TTC549 (cell line): ENCODE results near the gene RBM33.

Source experiments
- FAIRE-seq: peaks from 2 replicates; lab custom pipeline; 2012; peaks lifted over from hg19 to GRCh38; lab: Jason Lieb, UNC

RBM33 gene

DNA sequence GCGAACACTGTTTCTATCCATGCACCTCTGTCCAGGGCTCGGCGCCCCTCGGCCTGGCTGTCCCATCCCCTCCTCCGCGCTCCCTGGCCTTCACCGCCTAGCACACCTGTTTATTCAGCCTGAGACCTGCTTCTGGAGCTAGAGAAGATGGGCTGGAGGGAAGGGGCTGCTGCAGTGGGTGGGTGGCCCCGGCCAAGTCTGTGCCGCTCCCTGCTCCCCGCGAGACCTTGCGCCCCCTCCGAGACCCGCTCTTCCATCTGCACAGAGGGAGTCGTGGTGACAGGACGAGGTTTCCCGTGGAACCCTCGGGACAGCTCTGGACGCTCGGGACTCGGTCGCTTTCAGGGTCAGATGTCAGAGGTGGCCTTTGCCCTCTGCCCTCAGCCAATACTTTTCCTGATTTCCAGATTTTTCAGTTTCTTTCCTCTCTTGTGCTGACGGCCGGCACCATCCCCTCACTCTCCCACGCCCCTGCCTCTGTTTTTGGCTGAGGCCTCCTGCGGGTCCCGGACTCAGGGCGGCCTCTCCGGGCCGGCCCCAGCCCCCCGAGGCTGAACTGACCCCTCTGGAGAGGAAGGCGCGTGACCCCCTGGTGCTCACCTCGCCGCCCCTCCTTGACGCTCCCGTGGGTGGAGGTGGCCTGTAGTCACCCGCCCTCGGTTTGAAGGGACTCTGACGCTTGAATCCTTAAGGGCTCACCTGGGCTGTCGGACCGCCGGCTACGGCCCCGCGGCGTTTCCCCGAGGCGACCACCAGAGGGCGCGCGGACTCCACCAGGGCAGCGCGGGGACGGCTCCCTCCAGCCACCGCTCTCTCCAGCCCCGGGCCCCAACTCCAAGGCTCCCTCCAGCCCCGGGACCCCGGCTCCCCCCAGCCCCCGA lies 152.2 kb downstream of the RBM33 start:
- no peak for FAIRE-seq

DNA sequence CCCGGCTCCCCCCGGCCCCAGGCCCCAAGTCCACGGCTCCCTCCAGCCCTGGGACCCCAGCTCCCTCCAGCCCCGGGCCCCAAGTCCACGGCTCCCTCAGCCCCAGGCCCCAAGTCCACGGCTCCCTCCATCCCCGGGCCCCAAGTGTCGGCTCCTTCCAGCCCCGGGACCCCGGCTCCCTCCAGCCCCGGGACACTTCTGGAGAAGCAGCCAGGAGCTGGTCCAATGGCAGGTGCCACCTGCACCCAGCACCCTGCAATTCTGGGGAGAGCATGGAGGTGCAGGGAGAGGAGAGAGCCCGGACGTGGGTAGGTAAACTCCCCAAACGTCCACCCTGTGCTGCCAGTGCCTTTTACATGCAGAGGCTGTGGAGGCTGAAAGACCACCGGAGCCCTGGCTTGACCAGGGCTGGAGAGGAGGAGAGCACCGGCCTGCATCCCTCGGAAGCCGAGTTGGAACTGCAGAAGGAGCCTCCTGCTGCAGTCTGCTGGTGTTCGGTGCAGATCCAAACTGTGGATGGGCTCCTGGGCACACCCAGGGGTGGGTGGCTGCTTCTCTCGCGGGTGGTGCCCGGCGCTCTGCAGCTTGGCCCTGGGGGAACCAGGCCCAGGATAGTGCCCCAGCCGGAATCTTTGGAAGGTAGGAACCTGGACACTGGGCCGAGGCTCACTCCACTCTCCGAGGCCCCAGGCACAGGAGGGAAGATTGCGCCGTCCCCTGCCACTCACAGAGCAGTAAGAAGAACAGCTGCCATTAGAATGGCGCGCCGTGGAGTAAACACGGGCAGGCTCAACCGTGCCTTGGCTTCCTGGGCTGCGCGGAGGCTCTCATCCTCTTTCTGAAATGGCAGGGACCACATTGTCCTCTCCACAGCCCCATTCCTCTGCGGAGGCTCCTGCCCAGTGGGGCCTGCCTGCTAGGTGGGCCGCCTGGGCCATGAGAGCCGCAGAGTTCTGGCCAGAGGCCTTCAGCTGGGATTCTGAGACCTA lies 153.1 kb downstream of the RBM33 start:
- no peak for FAIRE-seq

DNA sequence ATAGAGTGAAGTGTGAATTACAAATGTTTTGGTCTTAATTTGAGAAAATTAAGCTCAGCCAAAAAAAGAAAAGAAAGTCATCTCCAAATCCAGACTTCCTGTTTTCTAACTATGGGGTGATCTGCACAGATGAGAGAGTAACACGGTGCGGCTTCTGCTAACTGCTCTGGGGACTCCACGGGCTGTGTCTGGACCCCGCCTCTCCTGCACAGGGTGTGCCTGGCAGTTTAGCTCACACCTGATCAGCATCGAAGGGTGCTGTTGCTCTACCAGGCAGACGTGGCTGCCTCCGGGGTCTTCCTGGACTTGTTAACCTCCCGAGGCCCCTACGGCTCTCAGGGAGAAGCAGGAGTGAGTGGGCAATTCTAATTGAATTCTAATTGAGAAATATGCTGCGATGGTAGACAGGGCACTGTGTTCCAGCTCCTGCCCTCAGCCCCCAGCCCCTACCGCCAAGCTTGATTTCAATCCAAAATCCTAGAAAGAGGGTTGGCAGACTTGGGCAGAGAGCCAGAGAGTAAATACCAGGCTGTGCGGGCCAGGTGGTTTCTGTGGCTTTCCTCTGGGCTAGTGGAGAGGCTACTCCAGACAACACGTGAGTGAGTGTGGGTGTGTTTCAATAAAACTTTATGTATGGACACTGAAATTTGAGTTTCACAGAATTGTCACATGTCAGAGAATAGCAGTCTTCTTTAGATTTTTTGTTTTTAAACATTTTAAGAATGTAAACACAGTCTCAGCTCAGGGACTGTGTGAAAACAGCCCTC lies 154.4 kb downstream of the RBM33 start:
- no peak for FAIRE-seq

DNA sequence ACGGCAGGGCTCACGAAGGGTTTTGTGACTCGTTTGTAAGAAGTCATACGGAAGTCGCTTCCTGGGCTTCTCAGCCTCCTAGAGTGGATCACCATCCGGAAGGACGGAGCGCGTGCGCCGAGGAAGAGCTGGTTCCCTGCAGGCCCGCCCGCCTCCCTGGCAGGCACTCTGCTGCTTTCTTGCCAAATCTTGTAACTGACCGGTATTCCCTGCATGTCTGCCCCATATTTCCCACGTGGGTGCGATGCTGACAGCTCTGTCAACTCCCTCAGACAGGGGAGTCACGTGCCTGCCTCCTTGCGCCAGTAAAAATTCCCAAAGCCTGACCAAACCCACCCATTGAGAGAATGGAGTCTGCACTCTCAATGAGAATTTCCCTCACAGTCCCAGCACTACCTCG lies 155.1 kb downstream of the RBM33 start:
- no peak for FAIRE-seq

- FAIRE-seq: no peak
These were observed 155.8 kb downstream of the RBM33 start for GRCh38 chr7:155800301-155800700.

DNA sequence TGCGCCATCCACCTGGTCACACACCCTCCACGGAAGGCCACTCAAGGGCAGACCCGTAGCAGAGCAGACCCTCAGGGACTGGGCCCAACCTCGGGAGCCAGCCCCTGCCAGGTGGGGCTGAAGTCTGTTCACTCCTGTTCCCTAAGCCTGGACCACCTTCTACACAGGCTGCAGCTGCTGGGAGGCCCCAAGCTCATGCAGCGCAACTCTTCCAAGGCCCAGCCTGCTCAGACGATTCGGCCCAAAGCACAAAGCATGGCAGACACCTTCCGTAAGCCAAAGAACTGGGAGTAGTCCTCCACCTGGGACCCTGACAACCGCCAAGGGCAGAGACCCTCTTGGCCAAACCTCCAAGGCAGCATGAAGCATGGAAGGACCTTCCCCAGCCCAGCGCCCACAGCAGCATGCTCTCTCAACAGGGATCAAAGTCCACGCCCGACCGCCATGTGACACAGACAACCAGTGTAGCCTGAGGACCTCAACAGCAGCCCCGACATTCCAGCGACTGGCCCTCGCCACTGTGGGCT lies 156.3 kb downstream of the RBM33 start:
- FAIRE-seq: no peak

- FAIRE-seq: no peak
These were observed 157.8 kb downstream of the RBM33 start for GRCh38 chr7:155802291-155802690.

- no peak for FAIRE-seq
These were observed 158.5 kb downstream of the RBM33 start for GRCh38 chr7:155802906-155803417.

GRCh38 chr7:155803418-155804376 lies 159.2 kb downstream of the RBM33 start:
- FAIRE-seq: no peak

- FAIRE-seq: no peak
These were observed 160.0 kb downstream of the RBM33 start for GRCh38 chr7:155804431-155804831.

- FAIRE-seq: no peak
These were observed 160.7 kb downstream of the RBM33 start for GRCh38 chr7:155804897-155805825.

DNA sequence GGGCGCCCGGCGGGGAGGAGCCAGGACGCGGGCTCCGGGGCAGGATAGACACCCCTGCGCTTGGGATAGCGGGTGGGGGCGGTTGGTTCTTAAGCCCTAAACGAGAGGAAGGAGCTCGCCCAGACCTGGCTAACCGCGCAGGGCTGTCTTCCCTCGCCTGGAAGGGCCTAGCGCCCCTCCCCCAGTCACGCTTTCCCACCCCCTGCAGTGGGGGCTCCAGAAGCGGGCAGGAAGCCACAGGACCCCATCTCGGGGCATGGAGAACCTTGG lies 161.3 kb downstream of the RBM33 start:
- no peak for FAIRE-seq

DNA sequence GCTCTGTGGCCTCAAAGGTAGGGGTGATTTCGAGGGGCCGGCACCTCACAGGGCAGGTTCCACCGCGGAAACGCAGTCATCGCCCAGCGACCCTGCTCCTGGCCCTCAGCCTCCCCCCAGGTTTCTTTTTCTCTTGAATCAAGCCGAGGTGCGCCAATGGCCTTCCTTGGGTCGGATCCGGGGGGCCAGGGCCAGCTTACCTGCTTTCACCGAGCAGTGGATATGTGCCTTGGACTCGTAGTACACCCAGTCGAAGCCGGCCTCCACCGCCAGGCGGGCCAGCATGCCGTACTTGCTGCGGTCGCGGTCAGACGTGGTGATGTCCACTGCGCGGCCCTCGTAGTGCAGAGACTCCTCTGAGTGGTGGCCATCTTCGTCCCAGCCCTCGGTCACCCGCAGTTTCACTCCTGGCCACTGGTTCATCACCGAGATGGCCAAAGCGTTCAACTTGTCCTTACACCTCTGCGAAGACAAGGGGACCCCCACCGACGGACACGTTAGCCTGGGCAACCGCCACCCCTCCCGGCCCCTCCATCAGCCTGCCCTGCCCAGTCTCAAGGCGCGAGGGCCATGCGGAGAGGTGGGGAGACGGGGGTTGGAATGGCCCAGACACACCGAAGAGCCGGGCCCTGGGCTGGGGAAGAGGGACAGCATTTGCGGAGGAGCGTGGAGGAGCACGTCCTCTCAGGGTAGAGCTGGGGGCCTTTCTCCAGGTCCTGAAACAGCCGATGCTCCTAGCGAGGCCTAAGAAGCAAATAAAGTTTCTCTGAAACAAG lies 161.8 kb downstream of the RBM33 start:
- no peak for FAIRE-seq

DNA sequence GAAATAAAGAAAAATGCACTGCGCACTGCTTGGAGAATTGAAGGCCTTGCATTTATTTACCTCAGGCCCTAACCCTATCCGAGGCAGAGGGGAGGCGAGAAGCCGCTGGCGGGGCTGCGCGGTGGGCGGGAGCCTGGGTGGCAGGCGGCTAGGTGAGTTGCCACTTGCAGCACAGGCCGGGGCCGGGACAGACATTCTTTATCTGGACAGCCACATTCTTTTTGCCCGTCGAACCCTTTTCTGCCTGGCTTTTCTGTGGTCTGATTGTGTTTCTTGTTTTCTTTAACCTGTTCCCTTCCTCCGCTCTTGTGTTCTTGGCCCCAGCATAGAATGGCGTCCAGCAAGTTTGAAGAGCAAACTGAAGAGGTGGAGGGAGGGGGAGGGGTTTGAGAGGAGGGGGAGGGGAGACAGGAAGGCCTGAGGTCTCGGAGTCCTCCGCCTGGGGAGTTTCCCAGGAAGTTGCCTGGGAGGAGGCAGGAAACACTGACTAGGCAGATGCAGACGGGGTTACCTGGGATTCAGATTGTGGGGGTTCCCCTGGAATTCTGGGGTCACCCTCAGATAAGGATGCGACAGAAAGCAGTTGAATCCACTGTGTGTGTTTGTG lies 162.7 kb downstream of the RBM33 start:
- FAIRE-seq: no peak

- FAIRE-seq: no peak
These were observed 163.5 kb downstream of the RBM33 start for GRCh38 chr7:155807789-155808548.

GRCh38 chr7:155808549-155809331 lies 164.3 kb downstream of the RBM33 start:
- FAIRE-seq: no peak
